ENCODE measurements around the gene SNX21.

GRCh38 chr20:45843506-45843905, 9.9 kb downstream of the SNX21 start:
- TF ChIP-seq EZH2 (IDR thresholded peaks at IDR 0.05; ENCODE audit: borderline replicate concordance, insufficient read depth, low read depth, low read length, poor library complexity, severe bottlenecking): no peak
- TF ChIP-seq, protein P1, sequence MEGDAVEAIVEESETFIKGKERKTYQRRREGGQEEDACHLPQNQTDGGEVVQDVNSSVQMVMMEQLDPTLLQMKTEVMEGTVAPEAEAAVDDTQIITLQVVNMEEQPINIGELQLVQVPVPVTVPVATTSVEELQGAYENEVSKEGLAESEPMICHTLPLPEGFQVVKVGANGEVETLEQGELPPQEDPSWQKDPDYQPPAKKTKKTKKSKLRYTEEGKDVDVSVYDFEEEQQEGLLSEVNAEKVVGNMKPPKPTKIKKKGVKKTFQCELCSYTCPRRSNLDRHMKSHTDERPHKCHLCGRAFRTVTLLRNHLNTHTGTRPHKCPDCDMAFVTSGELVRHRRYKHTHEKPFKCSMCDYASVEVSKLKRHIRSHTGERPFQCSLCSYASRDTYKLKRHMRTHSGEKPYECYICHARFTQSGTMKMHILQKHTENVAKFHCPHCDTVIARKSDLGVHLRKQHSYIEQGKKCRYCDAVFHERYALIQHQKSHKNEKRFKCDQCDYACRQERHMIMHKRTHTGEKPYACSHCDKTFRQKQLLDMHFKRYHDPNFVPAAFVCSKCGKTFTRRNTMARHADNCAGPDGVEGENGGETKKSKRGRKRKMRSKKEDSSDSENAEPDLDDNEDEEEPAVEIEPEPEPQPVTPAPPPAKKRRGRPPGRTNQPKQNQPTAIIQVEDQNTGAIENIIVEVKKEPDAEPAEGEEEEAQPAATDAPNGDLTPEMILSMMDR (IDR thresholded peaks at IDR 0.05): no peak
